Measurements from ENCODE around the gene CXCR3. TPM values are rescaled to one million over a fixed set of nuclear protein-coding genes. Genes with fewer than 3 reads are reported as not detected.
"Not testable (repeated sequence)": the region's sequence is repeated elsewhere in the genome, so short reads cannot be mapped to it uniquely, and the experiment has no call there.

The CXCR3 gene
- total RNA-seq, 1 donor from 2014 or later = not detected

- Mint-ChIP-seq H3K27ac (ENCODE audit: unreplicated experiment) (no peak overlapping the region), H3K27me3 (ENCODE audit: unreplicated experiment) (no peaks in the 10 kb centered on the region), H3K9me3 (ENCODE audit: unreplicated experiment) (no peaks in the 10 kb centered on the region), H3K36me3 (ENCODE audit: unreplicated experiment) (no peaks in the 10 kb centered on the region), H3K4me1 (ENCODE audit: low read depth, unreplicated experiment) (no peaks in the 10 kb centered on the region), H3K4me3 (ENCODE audit: unreplicated experiment) (no peak overlapping the region)
- no peak for DNase-seq
- TF ChIP-seq CTCF (IDR thresholded peaks at IDR 0.05; ENCODE audit: partially characterized antibody, unreplicated experiment) = no peak
These were observed 46.7 kb upstream of the CXCR3 start for GRCh38 chrX:71664889-71665491.

GRCh38 chrX:71664202-71664601 lies 45.9 kb upstream of the CXCR3 start:
- H3K27ac Mint-ChIP-seq (ENCODE audit: unreplicated experiment); H3K4me3 Mint-ChIP-seq (ENCODE audit: unreplicated experiment); H3K36me3 Mint-ChIP-seq (ENCODE audit: unreplicated experiment); H3K27me3 Mint-ChIP-seq (ENCODE audit: unreplicated experiment); H3K4me1 Mint-ChIP-seq (ENCODE audit: low read depth, unreplicated experiment); DNase-seq; H3K9me3 Mint-ChIP-seq (ENCODE audit: unreplicated experiment): not testable (repeated sequence)

GRCh38 chrX:71663238-71663637 lies 44.9 kb upstream of the CXCR3 start:
- H3K4me3 Mint-ChIP-seq (ENCODE audit: unreplicated experiment); H3K9me3 Mint-ChIP-seq (ENCODE audit: unreplicated experiment); H3K27ac Mint-ChIP-seq (ENCODE audit: unreplicated experiment); H3K36me3 Mint-ChIP-seq (ENCODE audit: unreplicated experiment); H3K4me1 Mint-ChIP-seq (ENCODE audit: low read depth, unreplicated experiment); DNase-seq; H3K27me3 Mint-ChIP-seq (ENCODE audit: unreplicated experiment): not testable (repeated sequence)

GRCh38 chrX:71662654-71663053 lies 44.3 kb upstream of the CXCR3 start:
- DNase-seq; H3K36me3 Mint-ChIP-seq (ENCODE audit: unreplicated experiment); H3K4me1 Mint-ChIP-seq (ENCODE audit: low read depth, unreplicated experiment); H3K9me3 Mint-ChIP-seq (ENCODE audit: unreplicated experiment); H3K27ac Mint-ChIP-seq (ENCODE audit: unreplicated experiment); H3K27me3 Mint-ChIP-seq (ENCODE audit: unreplicated experiment); H3K4me3 Mint-ChIP-seq (ENCODE audit: unreplicated experiment): not testable (repeated sequence)

GRCh38 chrX:71661919-71662318 lies 43.6 kb upstream of the CXCR3 start:
- DNase-seq = no peak
- no peaks in the 10 kb centered on the region for H3K27me3 Mint-ChIP-seq (ENCODE audit: unreplicated experiment)
- no peaks in the 10 kb centered on the region for H3K36me3 Mint-ChIP-seq (ENCODE audit: unreplicated experiment)
- no peak overlapping the region for H3K27ac Mint-ChIP-seq (ENCODE audit: unreplicated experiment)
- H3K4me1 Mint-ChIP-seq (ENCODE audit: low read depth, unreplicated experiment) = no peaks in the 10 kb centered on the region
- no peak for TF ChIP-seq CTCF (IDR thresholded peaks at IDR 0.05; ENCODE audit: partially characterized antibody, unreplicated experiment)
- H3K9me3 Mint-ChIP-seq (ENCODE audit: unreplicated experiment) = no peaks in the 10 kb centered on the region
- H3K4me3 Mint-ChIP-seq (ENCODE audit: unreplicated experiment) = no peak overlapping the region

GRCh38 chrX:71660562-71661416 lies 42.5 kb upstream of the CXCR3 start:
- no peaks in the 10 kb centered on the region for H3K9me3 Mint-ChIP-seq (ENCODE audit: unreplicated experiment)
- no peak for TF ChIP-seq CTCF (IDR thresholded peaks at IDR 0.05; ENCODE audit: partially characterized antibody, unreplicated experiment)
- no peak for DNase-seq
- H3K4me3 Mint-ChIP-seq (ENCODE audit: unreplicated experiment) = no peak overlapping the region
- H3K36me3 Mint-ChIP-seq (ENCODE audit: unreplicated experiment) = no peaks in the 10 kb centered on the region
- no peaks in the 10 kb centered on the region for H3K27me3 Mint-ChIP-seq (ENCODE audit: unreplicated experiment)
- H3K27ac Mint-ChIP-seq (ENCODE audit: unreplicated experiment) = no peak overlapping the region
- no peaks in the 10 kb centered on the region for H3K4me1 Mint-ChIP-seq (ENCODE audit: low read depth, unreplicated experiment)

Measured in glutamatergic neuron (in vitro differentiated cells).